ENCODE results near the gene MYH14.

MYH14 gene

DNA sequence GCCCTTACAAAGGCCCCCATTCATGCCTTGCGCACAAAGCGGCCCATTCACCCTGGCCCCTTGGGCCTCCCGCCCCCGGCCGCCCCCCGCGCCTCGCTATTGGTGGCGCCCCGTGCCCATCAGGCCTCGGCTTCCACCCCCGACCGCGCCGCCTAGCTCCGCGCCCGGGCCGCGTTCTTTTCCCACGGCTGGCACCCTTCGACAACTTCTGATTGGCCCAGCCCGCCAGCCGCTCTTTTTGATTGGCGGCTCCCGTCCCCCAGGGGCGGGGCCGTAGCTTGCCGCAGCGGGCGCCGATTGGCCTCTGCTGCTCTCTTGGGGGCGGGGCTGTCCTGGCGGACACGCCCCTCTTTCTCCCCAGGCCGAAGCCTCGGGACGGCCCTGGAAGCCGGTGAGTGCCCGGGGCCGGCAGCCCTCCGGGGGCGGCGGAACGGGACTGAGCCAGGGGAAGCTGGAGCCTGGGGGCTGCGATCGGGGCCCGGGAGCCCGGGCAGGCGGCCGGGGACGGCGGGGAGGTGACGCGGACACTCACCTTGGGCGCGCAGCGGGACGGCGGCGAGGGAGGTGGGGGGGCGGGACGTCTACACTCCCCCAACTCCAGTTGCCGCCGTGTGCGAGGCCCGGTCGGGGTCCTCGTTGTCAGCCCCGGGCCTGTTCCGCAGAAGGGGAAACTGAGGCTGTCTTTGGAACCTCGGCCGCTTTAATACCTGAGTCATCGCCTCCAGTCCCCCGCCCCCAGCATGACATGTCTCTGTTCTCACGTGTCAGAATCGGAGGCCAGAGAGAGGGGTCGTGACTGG is at the start of gene MYH14:
MYH14 (plus strand) TSS at position 342 of the 800 bp plus-strand sequence. CDS start 6,744 bp downstream, outside the sequence.
- DNase-seq: no peak

- no peak for DNase-seq
These were observed 48.9 kb upstream of the MYH14 start for GRCh38 chr19:50154529-50154928.

DNA sequence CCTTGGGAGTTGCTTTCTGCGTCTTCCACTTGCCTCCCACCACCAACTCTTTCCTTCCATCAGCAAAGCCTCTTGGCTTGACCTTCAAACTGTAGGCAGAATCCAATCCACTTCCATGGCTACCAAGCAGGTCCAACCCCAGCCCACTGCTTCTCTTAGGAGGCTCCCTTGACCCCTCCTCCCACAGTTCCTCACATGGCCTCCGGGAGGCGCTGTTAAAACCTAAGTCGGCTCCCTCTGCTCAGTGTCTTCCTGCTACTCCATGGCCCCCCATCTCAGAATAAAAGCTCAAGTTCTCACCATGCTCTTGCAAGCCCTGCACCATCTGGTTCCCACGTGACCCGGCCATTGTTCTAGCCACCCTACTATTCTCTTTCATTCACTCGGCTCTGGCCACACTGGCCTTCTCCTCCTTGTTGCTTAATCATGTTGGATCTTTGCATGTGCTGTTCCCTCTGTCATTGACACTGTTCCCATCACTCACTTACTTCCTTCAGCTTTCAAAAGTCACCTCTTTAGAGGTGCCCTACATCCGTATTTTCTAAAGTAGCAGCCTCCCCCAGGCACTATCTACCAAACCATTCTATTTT is 47.8 kb upstream of the MYH14 start:
- no peak for DNase-seq

GRCh38 chr19:50158577-50158976 is 44.8 kb upstream of the MYH14 start:
- DNase-seq: no peak

- no peak for DNase-seq
These were observed 44.3 kb upstream of the MYH14 start for GRCh38 chr19:50159078-50159477.

- no peak for DNase-seq
These were observed 40.4 kb upstream of the MYH14 start, which contains the start of gene IZUMO2 for GRCh38 chr19:50162988-50163387. Gene IZUMO2 (minus strand): TSS chr19:50163281. CDS start chr19:50163194, 87 bp downstream.

GRCh38 chr19:50167314-50167721 is 36.1 kb upstream of the MYH14 start:
- no peak for DNase-seq

GRCh38 chr19:50171752-50172151 is 31.7 kb upstream of the MYH14 start:
- DNase-seq: no peak

GRCh38 chr19:50172726-50173125 is 30.7 kb upstream of the MYH14 start:
- no peak for DNase-seq

DNA sequence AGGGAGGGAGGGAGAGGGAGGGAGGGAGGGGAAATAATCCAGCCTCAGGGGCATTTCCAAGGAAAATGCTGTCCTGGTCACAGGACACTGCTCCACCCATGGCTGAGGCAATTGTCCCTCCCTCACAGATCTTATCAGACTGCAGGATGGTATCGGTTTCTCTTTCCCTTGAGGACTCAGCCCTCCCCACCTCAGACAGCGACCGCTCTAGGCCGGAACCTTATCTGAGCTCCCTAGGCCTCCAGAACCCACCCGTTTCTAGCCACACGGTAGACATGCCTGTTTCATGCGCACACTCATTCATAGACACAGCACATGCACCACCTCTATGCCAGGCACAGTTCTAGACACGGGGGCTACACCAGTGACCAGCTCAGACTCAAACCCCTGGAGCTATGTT is 30.3 kb upstream of the MYH14 start:
- DNase-seq: no peak

DNA sequence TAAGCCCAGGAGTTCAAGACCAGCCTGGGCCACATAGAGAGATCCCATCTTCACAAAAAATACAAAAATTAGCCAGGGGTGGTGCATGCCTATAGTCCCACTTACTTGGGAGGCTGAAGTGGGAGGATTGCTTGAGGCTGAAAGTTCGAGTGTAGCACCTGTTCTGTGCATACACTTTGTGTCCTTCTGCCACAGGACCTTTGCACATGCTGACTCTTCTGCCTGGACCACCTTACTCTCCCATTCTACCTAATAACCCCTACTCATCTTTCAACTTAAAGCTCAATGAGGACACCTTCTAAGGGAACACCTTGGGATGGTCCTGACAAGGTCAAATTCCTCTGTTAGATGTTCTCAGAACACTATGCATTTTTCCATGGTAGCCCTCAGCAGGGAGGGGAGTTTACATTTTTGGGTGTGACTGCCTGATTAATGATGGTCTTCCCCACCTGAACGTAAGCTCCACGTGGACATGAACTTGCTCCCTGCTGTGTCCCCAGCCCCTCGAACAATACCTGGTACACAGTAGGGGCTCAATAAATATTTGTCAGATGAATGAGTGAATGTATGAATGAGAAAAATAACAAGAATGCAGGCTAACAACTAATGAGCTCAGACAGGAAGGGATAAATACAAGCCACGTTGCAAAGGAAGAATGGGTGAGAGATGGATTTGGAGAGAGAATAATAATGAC is 29.2 kb upstream of the MYH14 start:
- DNase-seq: no peak

GRCh38 chr19:50175924-50176323 is 27.5 kb upstream of the MYH14 start:
- no peak for DNase-seq

DNA sequence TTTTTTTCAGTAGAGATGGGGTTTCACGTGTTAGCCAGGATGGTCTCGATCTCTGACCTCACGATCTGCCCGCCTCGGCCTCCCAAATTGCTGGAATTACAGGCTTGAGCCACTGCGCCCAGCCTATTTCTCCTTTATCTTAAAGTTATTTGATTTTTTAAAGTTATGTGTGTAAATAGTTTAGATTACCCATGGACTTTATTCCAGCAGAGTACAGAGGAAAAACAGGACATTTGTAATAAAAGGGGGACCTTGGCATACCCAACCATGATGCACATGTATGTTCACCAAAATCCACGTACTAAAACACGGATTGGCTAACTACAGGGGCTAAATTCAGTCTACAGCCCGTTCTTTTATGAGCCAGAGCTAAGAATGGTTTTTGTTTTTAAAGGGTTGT is 26.6 kb upstream of the MYH14 start:
- DNase-seq: no peak

- DNase-seq: no peak
These were observed 25.1 kb upstream of the MYH14 start for GRCh38 chr19:50178320-50178719.

DNA sequence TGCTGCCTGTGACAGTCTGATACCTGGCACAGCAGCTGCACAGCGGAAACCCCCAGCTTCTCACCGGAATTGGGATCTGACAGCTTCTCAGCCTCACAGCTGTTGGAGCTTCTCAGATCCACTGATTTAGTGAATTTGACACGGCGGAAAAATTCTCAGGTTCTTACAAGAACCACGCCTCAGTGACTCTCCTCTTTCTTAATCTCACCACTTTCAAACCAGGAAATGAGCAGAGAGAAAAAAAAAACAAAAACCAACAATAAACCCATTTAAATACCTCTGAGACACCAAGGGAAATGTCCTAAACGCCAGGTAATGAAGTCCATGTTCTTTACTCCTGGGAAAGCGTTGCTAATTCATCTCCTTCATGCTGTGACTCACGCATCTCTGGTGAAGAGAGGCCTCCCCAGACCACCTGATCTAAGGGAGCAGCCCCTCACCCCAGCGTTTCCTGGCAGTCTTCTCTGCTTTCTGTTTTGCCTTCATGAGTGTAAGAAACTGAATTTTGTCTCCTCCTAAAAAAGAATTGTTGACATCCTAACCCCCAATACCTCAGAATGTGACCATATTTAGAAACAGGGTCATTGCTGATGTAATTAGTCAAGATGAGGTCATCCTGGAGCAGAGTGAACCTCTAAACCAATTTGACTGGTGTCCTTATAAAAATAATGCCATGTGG is 24.4 kb upstream of the MYH14 start:
- no peak for DNase-seq

- DNase-seq: no peak
These were observed 22.3 kb upstream of the MYH14 start for GRCh38 chr19:50181121-50181520.

GRCh38 chr19:50184196-50184595 is 19.2 kb upstream of the MYH14 start:
- DNase-seq: no peak

DNA sequence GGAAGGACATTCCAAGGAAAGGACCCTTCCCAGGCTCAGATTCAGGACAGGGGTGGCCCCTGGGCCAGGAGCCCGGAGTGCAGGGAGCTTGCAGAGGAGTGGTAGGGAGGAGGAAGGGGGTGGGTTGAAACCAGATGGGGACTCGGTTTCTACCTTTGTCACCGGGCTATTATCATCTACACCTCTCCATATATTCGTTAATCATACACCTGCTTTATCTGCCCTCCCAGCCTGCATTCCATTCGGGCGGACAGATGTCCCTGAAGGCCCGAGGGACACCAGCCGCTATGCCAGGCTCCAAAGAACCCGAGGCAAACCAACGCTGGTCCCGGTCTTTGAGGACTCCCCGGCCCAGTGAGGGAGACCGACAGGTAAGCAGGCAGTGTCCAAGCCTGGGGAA is 15.5 kb upstream of the MYH14 start:
- no peak for DNase-seq

DNA sequence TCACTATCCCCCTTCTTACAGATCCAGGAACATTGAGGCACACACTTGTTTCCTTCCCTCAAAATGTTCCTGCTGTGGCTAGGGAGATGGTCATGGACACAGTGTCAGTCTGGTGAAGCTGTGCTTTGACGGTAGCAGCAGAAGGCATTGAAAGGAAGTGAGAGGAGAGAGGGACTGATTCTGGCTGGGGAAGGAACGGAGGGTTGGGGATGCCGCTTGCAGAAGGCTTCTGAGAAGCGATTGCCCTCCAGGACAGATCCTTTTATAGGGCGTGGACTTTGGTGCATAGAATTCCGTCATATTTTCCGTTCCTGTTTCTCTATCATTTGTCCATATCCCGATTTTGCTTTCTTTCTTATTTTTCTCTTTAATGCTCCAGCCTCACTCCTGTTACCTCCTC is 14.1 kb upstream of the MYH14 start:
- DNase-seq: no peak

DNA sequence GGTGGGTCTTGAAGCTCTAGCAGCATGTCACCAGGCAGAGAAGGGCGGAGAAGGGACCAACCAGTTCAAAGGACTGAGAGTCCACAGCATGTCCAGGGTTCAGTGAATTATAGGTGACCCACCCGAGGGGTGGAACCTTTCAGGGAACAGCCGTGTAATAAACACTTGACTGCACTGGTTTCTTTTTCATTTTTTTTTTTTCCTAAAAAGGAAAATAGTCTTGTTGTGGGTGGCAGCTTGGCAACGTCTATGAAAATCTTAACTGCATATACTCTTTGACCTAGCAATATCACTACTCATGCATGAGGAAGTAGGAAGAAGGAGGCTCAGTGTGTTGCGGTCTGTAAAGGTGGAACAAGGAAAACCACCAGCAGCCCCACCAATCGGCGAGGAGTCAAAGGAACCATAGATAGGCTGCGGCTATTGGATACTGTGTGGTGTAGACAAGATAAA is 13.0 kb upstream of the MYH14 start:
- DNase-seq: no peak

DNA sequence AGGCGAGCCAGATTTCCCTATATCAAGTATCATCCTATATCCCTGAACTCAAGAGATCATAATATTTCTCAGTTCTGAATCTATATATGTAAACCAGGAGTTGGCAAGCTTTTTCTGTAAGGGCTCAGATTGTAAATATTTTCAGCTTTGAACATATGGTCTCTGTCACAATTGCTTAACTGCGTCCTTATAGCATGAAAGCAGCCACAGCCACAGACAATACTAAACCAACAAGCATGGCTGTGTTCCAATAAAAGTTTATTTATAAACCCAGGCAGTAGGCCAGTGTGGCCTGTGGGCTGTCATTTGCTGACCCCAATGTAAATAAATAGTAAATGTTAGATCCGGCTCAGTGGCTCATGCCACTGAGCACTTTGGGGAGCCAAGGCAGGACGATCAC is 12.2 kb upstream of the MYH14 start:
- DNase-seq: no peak

DNA sequence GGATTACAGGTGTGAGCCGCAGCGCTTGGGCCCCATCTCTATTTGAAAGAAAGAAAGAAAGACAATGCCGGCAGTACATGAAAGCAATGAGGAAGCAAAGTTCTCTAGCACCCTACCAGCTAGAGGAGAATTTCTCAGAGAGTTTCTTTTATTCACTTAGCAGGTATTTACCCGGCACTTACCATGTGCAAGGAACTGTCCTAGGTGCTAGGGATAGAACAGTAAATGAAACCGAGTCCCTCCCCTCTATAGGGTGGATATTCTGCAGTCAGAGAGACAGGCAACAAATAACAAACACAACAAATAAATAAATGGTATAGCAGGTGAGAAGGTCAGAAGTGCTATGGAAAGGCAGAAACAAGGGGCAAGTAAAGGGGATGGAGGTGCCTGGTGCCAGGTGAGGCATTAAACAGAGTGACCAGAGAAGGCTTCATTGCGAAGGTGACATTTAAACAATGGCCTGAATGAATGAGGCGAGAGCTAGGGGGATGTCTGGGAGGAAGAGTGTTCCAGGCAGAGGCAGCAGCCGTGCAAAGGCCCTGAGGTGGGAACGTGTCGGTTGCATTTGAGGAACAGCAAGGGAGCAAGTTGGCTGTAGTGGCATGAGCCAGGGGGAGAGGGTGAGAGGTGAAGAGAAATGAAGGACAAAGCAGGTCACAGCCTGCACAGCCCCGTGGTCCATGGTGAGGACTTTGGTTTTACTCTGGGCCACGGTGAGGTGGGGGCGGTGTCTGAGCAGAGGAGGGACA is 10.8 kb upstream of the MYH14 start:
- DNase-seq: no peak

- DNase-seq: no peak
These were observed 8.2 kb upstream of the MYH14 start for GRCh38 chr19:50195224-50195623.
